ENCODE data around the gene ZIC2. TPM values are rescaled to one million over a fixed set of nuclear protein-coding genes. Genes with fewer than 3 reads are reported as not detected.

ZIC2 gene
- total and polyA plus RNA-seq, 2 experiments from 2014 or later: 0.10 to 0.15 TPM

GRCh38 chr13:100019780-100020356 is 38.3 kb downstream of the ZIC2 start:
- WGBS (ENCODE audit: low lambda C conversion rate, missing lambda C conversion rate): 93% methylated on average over 3 of the region's 3 CpGs
- TF ChIP-seq EZH2 (IDR thresholded peaks at IDR 0.05; ENCODE audit: borderline replicate concordance) (no peak), EZH2phosphoT487 (IDR thresholded peaks at IDR 0.05; ENCODE audit: low read depth, severe bottlenecking, unreplicated experiment) (no peak), CTCF (IDR thresholded peaks at IDR 0.05; ENCODE audit: poor library complexity) (no peak)
- no peak for DNase-seq (ENCODE audit: low spot score)
- no peaks in the 10 kb centered on the region for H3K9me3 ChIP-seq (ENCODE audit: low read depth)
- H3K4me2 ChIP-seq: no peak overlapping the region
- no peak overlapping the region for H3K27ac ChIP-seq
- no peaks in the 10 kb centered on the region for H4K20me1 ChIP-seq (ENCODE audit: insufficient read depth, poor library complexity, severe bottlenecking)
- H3K9me2 ChIP-seq (replicated peaks; ENCODE audit: insufficient read depth): no peaks in the 10 kb centered on the region
- no peak overlapping the region for H3K4me3 ChIP-seq
- H3K36me3 ChIP-seq (replicated peaks; ENCODE audit: insufficient read depth, low read depth): no peaks in the 10 kb centered on the region
- H3K4me1 ChIP-seq (ENCODE audit: insufficient read depth): no peaks in the 10 kb centered on the region
- no peaks in the 10 kb centered on the region for H3K27me3 ChIP-seq
- H2AFZ ChIP-seq: no peak overlapping the region
- H3K79me2 ChIP-seq: no peaks in the 10 kb centered on the region

GRCh38 chr13:100022798-100023197 is 41.2 kb downstream of the ZIC2 start:
- no peaks in the 10 kb centered on the region for H3K9me3 ChIP-seq (ENCODE audit: low read depth)
- H3K9me2 ChIP-seq (replicated peaks; ENCODE audit: insufficient read depth): no peaks in the 10 kb centered on the region
- H3K4me3 ChIP-seq: no peak overlapping the region
- H3K4me2 ChIP-seq: no peak overlapping the region
- 95% methylated on average over 3 of the region's 3 CpGs for WGBS (ENCODE audit: low lambda C conversion rate, missing lambda C conversion rate)
- no peaks in the 10 kb centered on the region for H3K4me1 ChIP-seq (ENCODE audit: insufficient read depth)
- no peak for DNase-seq (ENCODE audit: low spot score)
- no peaks in the 10 kb centered on the region for H3K36me3 ChIP-seq (replicated peaks; ENCODE audit: insufficient read depth, low read depth)
- H2AFZ ChIP-seq: no peak overlapping the region
- H4K20me1 ChIP-seq (ENCODE audit: insufficient read depth, poor library complexity, severe bottlenecking): no peaks in the 10 kb centered on the region
- TF ChIP-seq EZH2phosphoT487 (IDR thresholded peaks at IDR 0.05; ENCODE audit: low read depth, severe bottlenecking, unreplicated experiment) (no peak), CTCF (IDR thresholded peaks at IDR 0.05; ENCODE audit: poor library complexity) (no peak), EZH2 (IDR thresholded peaks at IDR 0.05; ENCODE audit: borderline replicate concordance) (no peak)
- no peaks in the 10 kb centered on the region for H3K27me3 ChIP-seq
- no peak overlapping the region for H3K27ac ChIP-seq
- no peaks in the 10 kb centered on the region for H3K79me2 ChIP-seq

- no peak overlapping the region for H2AFZ ChIP-seq
- no peak overlapping the region for H3K27ac ChIP-seq
- no peak for DNase-seq (ENCODE audit: low spot score)
- no peak overlapping the region for H3K4me2 ChIP-seq
- H3K79me2 ChIP-seq: no peaks in the 10 kb centered on the region
- H3K4me1 ChIP-seq (ENCODE audit: insufficient read depth): no peaks in the 10 kb centered on the region
- 98% methylated on average over 2 of the region's 2 CpGs for WGBS (ENCODE audit: low lambda C conversion rate, missing lambda C conversion rate)
- H4K20me1 ChIP-seq (ENCODE audit: insufficient read depth, poor library complexity, severe bottlenecking): no peaks in the 10 kb centered on the region
- H3K36me3 ChIP-seq (replicated peaks; ENCODE audit: insufficient read depth, low read depth): no peaks in the 10 kb centered on the region
- no peak for TF ChIP-seq EZH2 (IDR thresholded peaks at IDR 0.05; ENCODE audit: borderline replicate concordance)
- no peak for TF ChIP-seq CTCF (IDR thresholded peaks at IDR 0.05; ENCODE audit: poor library complexity)
- TF ChIP-seq EZH2phosphoT487 (IDR thresholded peaks at IDR 0.05; ENCODE audit: low read depth, severe bottlenecking, unreplicated experiment): no peak
- H3K9me2 ChIP-seq (replicated peaks; ENCODE audit: insufficient read depth): no peaks in the 10 kb centered on the region
- no peaks in the 10 kb centered on the region for H3K27me3 ChIP-seq
- H3K4me3 ChIP-seq: no peak overlapping the region
- no peaks in the 10 kb centered on the region for H3K9me3 ChIP-seq (ENCODE audit: low read depth)
Observed at GRCh38 chr13:100024023-100024422, 42.4 kb downstream of the ZIC2 start.

Measured in hepatocyte (in vitro differentiated cells).